Stimulated activated naive CD4-positive, alpha-beta T cell (primary cell): Measurements from ENCODE around the gene ATF5.

Experiments
- DNase-seq, 6 experiments: peaks; one replicate each; lab custom pipeline; 2025; lab: John Stamatoyannopoulos, UW

The ATF5 gene

DNA sequence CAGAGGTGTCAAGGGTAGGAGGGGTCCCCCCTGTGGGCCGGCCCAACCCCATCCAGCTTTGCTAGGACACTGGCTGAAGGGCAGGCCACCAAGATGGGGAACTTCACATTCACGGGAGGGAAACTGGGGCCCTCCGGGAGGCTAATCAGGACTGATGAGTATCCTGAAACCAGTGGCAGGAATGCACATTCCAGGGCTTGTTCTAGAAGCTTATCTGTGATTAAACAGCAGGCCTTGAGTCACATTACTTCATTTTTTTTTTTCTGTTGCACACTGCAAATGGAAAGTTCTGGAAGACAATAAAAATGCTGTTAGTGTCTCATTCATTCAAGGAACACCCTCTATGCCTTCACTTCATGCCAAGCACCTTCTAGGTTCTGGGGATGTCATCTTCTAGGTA is 47.5 kb downstream of the ATF5 start:
- no peak for DNase-seq

DNA sequence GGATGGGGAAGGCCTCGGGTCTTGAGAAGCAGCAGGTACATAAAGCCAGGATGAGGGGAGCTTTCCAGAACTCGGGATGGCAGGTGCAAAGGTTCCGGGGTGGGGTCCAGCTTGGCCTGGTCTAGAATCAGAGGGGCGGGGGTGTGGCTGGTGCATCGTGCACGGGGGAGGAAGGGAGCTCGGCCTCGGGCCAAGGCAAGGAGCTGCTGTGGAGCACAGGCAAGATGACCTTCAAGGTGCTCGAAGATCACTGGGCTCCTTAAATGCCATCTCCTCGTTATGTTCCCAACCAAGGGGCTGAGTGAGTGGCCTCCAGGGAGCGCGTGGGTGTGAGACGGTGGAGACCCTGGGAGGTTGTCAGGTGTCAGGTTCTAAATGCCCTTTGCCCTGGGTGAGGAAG is 48.1 kb downstream of the ATF5 start:
- no peak for DNase-seq

DNA sequence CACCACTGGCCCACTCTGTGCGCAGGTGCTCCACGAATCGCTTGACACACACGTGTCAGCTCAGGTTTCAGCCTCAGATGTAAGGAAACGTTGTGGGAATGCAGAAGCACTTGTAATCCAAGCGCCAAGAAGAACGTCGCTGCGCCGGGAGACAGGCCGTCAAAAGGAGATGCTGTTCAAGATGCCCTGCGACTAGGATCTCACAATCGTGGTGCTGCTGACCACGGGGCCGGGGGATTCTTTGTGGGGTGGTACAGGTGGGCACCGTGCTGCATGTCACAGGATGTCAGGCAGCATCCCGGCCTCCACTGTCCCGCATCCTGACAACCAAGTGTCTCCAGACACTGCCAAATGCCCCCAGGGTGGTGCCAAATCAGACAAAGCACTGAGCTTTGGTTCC is 48.9 kb downstream of the ATF5 start:
- DNase-seq, result no peak

DNA sequence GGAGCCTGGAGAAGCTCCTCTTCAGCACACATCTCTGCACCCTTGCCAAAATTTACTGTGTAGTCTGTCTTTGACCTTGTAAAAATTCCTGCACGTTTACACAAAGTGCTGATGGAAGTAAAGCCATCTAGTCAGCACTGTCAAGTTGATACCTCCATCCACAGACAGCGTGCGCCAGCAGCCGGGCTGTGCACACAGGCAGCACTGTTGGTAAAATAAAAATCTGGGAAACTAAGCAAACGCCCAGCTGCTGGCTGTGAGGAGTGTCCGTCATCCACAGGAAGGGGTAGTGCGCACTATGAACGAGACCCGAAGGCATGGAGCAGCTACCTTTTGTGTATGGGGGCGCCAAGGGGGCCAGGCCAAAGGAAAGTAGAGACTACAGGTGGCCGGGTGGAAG is 49.3 kb downstream of the ATF5 start:
- DNase-seq, result no peak

DNA sequence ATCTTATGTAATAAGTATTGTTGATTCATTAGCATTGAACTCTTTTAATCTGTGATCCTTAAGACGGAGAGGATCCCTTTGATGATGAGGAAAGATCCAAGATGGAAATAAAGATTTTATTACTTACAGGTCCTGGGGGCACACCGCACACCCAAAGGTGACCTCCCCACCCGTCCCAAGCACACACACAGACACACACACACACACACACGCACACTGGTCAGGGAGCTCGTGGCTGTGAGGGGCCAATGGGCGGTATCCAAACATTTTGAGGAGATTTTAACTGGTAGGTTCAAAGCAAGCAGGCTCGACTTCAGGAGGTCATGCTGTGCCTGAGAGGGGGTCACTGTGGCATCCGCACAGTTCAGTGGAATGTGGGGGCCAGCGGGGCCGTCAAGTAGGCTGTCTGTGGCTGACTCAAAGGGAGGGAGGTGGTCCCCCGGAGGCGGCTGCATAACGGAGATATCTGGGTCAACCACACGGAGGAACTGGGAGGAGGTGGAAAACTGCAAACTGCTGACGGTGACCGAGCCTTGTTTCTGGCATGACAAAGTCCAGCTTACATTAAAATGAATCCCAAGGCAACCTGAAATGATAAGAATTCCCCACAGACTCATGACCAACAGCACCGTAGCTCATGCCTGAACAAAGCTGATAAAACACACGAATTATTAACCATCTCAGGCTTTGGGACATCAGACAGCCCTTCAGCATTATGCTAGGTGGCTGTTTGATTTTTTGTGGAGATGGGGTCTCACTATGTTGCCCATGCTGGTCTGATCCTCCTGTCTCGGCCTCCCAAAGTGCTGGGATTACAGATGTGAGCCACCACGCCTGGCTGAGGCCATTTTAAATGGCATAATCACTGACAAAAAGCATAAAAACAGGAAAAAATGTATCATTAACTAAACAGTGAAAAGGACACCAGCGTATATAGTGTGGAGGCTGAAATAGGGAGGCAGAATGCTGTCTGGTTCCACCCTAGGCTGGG is 52.9 kb downstream of the ATF5 start:
- no peak for DNase-seq
